HCT116 (cell line): Measurements from ENCODE around the gene TMEM14A.
"Not testable (repeated sequence)": the region's sequence is repeated elsewhere in the genome, so short reads cannot be mapped to it uniquely, and the experiment has no call there.

Experiments used
- CTCF ChIP-seq, 3 experiments: fragments of 200-600 bp in 1 of 3; sonication (generic) in 1 of 3; IDR thresholded peaks in 2 of 3; conservative IDR thresholded peaks in 1 of 3; 2 replicates each; pipeline ENCODE4 v1.5.1; 2012 to 2017; ENCODE audit warnings: low read depth in 2 of 3, low read length in 2 of 3, antibody characterized with exemption in 1 of 3, borderline replicate concordance in 1 of 3, control low read depth in 1 of 3, mild to moderate bottlenecking in 1 of 3, mixed read lengths in 1 of 3, mixed run types in 1 of 3, moderate library complexity in 1 of 3; ENCODE audit not compliant: insufficient read depth in 1 of 3
- EGR1 ChIP-seq: IDR thresholded peaks from 2 replicates; pipeline ENCODE4 v1.6.1; 2012; ENCODE audit warnings: low read depth
- POLR2A ChIP-seq: IDR thresholded peaks from 2 replicates; pipeline ENCODE4 v1.7.0; 2011; ENCODE audit warnings: borderline replicate concordance; ENCODE audit not compliant: insufficient read depth, insufficient read length; ENCODE audit errors: extremely low read depth
- POLR2AphosphoS5 ChIP-seq: IDR thresholded peaks from 2 replicates; pipeline ENCODE4 v1.6.1; 2011; ENCODE audit warnings: mild to moderate bottlenecking, low read depth, low read length, moderate library complexity
- RAD21 ChIP-seq: IDR thresholded peaks from 2 replicates; pipeline ENCODE4 v1.6.1; 2012; ENCODE audit warnings: low read depth, mild to moderate bottlenecking

- not testable (repeated sequence) for TF ChIP-seq CTCF (IDR thresholded peaks at IDR 0.05 in 2 of 3, conservative IDR thresholded peaks at IDR 0.05 in 1 of 3; ENCODE audit: borderline replicate concordance in 1 of 3, insufficient read depth in 1 of 3, low read depth in 2 of 3, low read length in 2 of 3); EGR1; POLR2AphosphoS5; POLR2A; RAD21
Observed at GRCh38 chr6:52704781-52705502, 34.0 kb downstream of the TMEM14A start.
